Astrocyte (in vitro differentiated cells and primary cell): Measurements from ENCODE around the gene PPP2R2C.

Source experiments
- CTCF ChIP-seq: IDR thresholded peaks from 2 replicates; pipeline ENCODE4 v1.5.1; 2011; ENCODE audit warnings: low read depth, mild to moderate bottlenecking, inconsistent platforms, low read length, moderate library complexity; ENCODE audit not compliant: insufficient read depth
- EZH2 ChIP-seq: IDR thresholded peaks from 2 replicates; pipeline ENCODE4 v1.6.1; 2012; ENCODE audit warnings: mild to moderate bottlenecking, low read length, inconsistent platforms; ENCODE audit not compliant: insufficient read depth

- TF ChIP-seq CTCF: no peak
- TF ChIP-seq EZH2: no peak
Observed at GRCh38 chr4:6290769-6291547, 181.5 kb downstream of the PPP2R2C start.
